HG03139 (cell line): ENCODE measurements around the gene DUXB.

ENCODE experiments used
- ATAC-seq: cut with Tn5 transposase; IDR thresholded peaks from one replicate; pipeline ENCODE4 v1.9.1; 2021; ENCODE audit not compliant: unreplicated experiment

DUXB gene

GRCh38 chr16:75701361-75701760, at the start of gene DUXB:
DUXB (minus strand) TSS chr16:75701461; CDS start chr16:75701418, 43 bp downstream.
- ATAC-seq = no peak

DNA sequence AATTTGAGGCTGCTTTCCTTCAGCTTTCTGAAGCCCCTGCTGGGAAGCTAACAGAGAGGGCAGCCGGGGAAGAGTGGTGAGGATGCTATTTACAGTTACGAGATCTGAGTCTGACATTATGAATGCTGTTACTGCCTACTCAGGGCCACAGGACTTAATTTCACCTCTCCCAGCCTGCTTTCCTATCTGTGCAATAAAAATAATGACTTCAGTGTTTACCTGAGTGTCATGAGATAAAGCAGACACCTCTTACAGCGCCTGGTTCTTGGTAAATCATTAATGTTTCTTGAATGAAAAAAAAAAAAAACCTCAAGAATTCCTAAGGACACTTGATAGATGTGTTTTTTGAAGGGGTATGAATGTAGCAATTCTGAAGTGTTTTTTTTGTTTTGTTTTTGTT, 49.3 kb upstream of the DUXB start:
- no peak for ATAC-seq

GRCh38 chr16:75746359-75746758, 45.1 kb upstream of the DUXB start:
- ATAC-seq = no peak

DNA sequence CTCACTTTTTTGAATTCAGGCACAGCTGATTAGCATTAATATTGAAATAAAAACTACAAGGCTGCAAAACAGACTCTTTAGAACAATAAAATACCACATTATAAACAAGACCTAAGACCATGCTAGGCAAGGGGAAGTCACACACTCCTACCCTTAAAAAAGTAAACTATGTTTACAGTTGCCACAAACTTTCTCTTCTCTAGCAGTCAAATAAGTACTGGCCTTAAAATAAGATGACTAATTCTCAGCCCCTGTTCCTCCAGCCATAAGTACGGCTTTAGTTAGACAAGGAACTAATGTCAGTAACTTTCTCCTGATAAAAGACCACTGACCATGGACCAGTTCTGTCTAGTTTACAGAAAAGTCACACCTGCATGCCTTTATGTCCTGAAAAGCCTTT, 44.6 kb upstream of the DUXB start:
- ATAC-seq = peak; percentile 45

DNA sequence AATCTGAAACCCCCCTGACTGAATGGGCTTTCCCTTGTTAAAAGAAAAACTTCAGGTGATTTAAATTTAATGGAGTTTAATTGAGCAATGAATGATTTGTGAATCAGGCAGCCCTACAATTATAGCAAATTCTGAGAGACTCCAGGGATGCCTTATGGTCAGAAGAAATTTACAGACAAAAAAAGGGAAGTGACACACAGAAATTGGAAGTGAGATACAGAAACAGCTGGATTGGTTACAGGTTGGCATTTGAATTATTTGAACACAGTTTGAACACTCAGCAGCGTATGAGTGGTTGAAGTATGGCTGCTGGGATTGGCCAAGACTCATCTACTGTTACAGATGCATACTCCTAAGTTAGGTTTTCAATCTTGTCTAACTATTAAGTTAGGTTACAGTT, 44.0 kb upstream of the DUXB start:
- ATAC-seq = peak; percentile 55

DNA sequence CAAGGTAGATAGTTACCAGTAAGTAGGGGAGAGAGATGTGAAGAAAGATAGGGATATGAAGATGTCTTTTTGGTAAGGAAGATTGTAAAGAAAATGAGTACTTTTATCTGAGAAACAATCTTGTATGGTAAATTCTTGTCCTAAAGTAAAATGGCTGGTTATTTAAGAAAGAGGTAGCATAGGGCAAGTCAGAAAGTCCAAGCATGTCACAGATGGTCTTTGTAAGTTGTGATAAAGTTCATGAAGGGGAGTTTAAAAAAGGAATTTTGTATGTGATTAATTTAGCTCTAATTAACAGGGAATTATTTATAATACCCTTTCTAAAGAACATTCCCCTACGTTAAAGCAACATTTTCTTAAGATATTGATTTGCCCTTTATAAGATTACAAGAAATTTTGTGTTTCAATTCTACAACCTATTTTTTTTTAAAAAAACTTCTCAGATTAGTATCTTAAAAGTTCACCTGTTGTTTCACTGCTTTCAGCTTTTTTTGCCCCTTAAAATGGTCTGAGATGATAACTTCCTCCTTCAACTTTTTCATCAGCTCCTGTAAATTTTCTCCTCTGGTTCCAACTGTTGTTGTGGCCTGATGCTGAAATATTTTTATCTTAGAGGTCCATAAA, 41.3 kb upstream of the DUXB start:
- no peak for ATAC-seq

DNA sequence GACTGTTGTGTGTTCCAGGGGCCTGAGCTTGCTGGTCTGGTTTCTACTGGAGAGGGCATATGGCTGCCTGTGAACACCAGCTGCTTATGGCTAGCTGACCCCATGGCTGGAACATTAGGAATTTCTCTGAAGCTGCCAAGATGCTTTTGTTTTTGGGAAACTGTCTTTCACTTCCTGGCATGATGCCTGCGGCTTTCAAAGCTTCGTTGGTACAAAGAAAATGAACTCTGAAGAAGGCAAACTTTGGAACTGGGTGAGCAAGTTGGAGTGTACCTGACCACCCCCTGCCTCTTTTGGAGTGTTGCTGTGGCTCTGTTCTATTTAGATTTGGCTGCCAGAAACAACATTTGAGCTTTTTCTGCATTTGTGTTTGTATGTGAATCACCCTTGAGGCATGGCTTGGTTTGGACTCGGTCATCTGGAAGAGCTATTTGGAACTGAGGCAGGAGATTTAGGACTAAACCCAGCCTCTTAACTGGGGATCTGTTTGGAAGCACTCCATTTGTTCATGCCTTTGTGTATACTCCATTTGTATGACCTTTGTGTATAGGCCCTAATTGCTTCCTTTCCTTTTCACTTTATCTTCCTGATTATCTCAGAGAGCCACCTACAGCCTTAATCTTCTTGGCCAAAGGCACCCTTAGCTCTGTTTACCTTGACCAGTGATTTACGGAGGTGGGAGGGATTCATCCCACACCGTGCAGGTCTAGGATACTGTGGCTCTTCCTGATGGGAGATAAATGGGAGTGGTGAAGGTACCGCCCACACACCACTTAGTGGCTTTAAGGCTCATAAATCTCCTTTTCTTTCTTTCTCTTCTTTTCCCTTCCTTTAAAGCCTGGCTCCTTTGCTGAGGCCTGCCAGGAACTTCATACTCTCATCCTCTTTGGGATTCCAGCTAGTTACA, 32.3 kb upstream of the DUXB start:
- no peak for ATAC-seq

DNA sequence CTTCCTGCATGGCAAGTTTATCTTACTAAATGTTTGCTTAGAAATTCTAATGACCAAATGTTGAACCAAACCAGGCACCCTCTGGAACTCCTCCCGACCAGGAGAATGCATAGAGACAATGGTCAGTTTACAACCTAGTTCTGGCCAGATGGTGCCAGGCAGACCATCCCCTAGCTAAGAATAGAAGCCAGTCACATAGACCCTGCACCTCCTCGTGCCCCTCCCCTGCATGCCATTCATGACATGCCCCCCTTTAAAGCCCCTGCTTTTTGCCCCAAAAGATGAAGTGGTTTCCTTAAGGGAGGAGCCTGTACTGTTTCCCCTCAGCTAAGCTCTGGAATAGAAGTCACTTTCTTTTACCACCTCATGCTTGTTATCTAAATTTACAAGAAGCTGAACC, 31.6 kb upstream of the DUXB start:
- ATAC-seq = no peak

- ATAC-seq = no peak
These were observed 26.0 kb upstream of the DUXB start for GRCh38 chr16:75727221-75727620.

GRCh38 chr16:75726390-75726789, 25.1 kb upstream of the DUXB start, which contains the start of gene CPHXL:
CPHXL (minus strand) TSS chr16:75726490; CDS start chr16:75726442, 48 bp downstream.
- no peak for ATAC-seq

DNA sequence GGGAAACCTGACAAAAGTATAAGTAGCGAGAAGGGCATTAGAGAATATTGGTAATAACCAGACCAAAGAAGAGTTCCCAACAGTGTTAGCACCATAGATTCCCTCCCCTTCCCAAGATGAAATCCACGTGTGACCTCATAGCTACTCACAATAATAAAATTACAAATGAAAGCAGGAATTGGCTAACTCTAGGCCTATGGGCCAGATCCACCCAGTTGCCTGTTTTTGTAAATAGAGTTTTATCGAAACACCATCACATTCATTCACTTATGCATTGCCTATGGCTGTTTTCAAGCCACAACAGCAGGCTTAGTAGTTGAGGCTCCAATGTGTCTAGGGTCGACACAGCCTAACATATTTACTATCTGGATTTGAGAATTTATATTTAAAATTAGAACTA, 17.2 kb upstream of the DUXB start:
- no peak for ATAC-seq

GRCh38 chr16:75714661-75715060, 13.4 kb upstream of the DUXB start:
- no peak for ATAC-seq

DNA sequence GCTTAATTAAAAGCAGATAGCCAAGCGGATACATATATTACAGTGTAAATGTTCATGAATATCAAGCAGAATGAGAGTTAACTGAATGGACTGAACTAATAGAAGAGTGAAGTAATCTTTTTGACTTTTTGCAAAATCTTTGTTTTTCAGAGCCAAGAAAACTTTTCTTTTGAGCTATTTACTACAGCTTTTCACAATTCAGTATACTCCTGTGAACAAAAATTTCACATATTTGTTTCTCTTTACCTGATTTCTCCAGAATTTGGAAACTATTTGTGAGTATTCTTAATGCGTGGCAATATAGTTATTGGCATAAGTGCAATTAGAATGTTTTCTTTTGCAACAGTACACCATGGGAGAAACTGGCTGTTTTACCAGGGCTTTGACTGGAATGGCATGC, 9.1 kb upstream of the DUXB start:
- ATAC-seq = no peak

DNA sequence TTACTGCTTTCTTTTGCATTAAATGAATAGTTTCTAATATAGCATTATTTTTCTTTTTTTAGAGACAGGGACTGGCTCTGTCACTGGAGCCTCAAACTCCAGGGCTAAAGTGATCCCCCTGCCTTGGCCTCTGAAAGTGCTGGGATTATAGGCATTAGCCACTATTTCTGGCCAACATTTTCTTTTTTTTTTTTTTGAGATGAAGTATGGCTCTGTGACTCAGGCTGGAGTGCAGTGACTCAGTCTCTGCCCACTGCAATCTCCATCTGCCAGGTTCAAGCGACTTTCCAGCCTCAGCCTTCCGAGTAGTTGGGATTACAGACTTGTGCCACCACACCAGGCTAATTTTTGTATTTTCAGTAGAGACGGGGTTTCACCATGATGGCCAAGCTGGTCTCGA, 2.0 kb upstream of the DUXB start:
- no peak for ATAC-seq

DNA sequence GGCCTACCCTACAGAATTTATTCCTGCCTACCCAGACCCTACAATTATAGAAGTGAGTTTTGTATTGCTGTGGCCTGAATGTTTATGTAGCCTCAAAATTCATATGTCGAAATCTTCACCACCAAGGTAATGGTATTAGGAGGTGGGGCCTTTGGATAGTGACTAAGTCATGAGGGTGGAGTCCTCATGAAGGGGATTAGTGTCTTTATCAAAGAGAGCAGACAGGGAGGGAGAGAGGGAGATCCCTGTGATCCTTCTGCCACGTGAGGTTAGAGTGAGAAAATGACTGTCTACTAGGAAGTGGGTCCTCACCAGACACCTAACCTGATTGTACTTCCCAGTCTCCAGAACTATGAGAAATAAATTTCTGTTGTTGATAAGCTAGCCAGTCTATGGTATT, 981 bp upstream of the DUXB start:
- no peak for ATAC-seq

- no peak for ATAC-seq
These were observed 3.7 kb downstream of the DUXB start for GRCh38 chr16:75697571-75697970.

DNA sequence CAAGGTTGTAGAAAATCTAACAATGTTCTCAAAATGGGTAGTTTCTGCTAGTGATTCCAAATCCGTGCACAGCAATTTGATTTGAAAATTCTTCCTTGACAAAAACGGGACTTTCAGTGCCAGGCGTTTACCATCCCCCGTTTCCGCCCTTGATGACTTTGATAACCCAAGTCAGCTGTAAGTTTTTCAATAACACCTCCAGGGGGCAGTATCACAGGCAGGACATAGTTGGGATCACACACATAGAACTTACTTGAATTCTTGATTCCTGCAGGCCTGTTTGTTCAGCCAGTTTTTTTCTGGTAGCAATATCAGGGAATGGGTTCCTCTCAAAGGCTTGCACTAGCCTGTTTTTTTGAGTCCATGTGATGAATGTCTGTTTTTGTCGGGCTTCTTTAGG, 5.6 kb downstream of the DUXB start:
- no peak for ATAC-seq

- no peak for ATAC-seq
These were observed 13.9 kb downstream of the DUXB start for GRCh38 chr16:75687361-75687760.

GRCh38 chr16:75682308-75682707, 19.0 kb downstream of the DUXB start:
- ATAC-seq = no peak

- ATAC-seq = no peak
These were observed 21.9 kb downstream of the DUXB start for GRCh38 chr16:75679366-75679765.

DNA sequence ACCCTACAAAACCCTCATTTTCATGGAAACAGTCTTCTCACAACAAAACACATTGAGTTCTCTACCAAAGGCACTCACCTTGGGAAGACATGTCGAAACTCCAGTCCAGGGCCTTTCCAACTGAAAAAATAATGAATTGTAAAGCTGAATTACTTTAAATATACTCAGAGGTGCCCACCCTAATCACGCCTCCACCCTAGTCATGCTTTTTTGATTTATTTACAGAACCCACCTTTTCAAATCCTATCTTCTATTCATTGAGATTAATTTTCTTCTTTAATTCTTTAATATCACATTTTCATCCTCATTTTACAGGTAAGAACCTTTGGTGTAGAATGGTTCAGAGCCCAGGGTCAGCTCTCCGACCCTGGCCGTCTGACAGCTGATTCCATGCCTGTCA, 24.4 kb downstream of the DUXB start, which contains the start of gene CPHXL2:
TSS of gene CPHXL2 (minus strand) at position 101 of the 400 bp plus-strand sequence. CDS start at position 91, 10 bp downstream.
- ATAC-seq = no peak

- no peak for ATAC-seq
These were observed 33.8 kb downstream of the DUXB start for GRCh38 chr16:75667503-75667902.
